Muscle of leg (tissue), 11 donors: ENCODE measurements around the gene CCDC88B. TPM values are rescaled to one million over a fixed set of nuclear protein-coding genes. Genes with fewer than 3 reads are reported as not detected.

ENCODE experiments used
- DNase-seq: peaks from one replicate; pipeline ENCODE4 v3.0.0; 2013
- H3K27ac ChIP-seq: one replicate; pipeline ENCODE4 v1.5.1; 2013; ENCODE audit warnings: mild to moderate bottlenecking, low read length, control low read depth
- H3K27me3 ChIP-seq: one replicate; pipeline ENCODE4 v1.6.1; 2013; ENCODE audit warnings: low read length; ENCODE audit not compliant: control insufficient read depth, insufficient read depth
- H3K36me3 ChIP-seq: one replicate; pipeline ENCODE4 v1.6.1; 2013; ENCODE audit warnings: low read length; ENCODE audit not compliant: control insufficient read depth, insufficient read depth
- H3K4me1 ChIP-seq: one replicate; pipeline ENCODE4 v1.6.1; 2013; ENCODE audit warnings: low read length; ENCODE audit not compliant: control insufficient read depth, insufficient read depth
- H3K4me3 ChIP-seq: one replicate; pipeline ENCODE4 v1.5.1; 2013; ENCODE audit warnings: low read length, control low read depth
- H3K9me3 ChIP-seq: replicated peaks from 2 replicates; pipeline ENCODE4 v1.6.1; 2013; ENCODE audit warnings: low read depth, low read length; ENCODE audit not compliant: control insufficient read depth
- WGBS: methylation state at CpG from one replicate; pipeline ENCODE4 v1.1.5; 2013; ENCODE audit warnings: missing lambda C conversion rate; ENCODE audit not compliant: insufficient coverage; 5-methylcytosine and 5-hydroxymethylcytosine counted together
- polyA plus RNA-seq, 8 donors: library from polyadenylated mRNA; unstranded; fragments of 120-200 nt; gene quantifications; one replicate each; pipeline versions ENCODE4 v1.2.1 to v1.2.3, GENCODE V29; 2013; ENCODE audit warnings: inconsistent platforms in 1 of 8, low replicate concordance in 1 of 8; ENCODE audit not compliant: insufficient read length in 8 of 8, insufficient read depth in 1 of 8
- total RNA-seq: library from RNA; stranded (reverse); fragments of 120-200 nt; gene quantifications from one replicate; pipeline ENCODE4 v1.2.4, GENCODE V29; 2013

The CCDC88B gene
- total and polyA plus RNA-seq, 9 donors: 2.8 to 5.6 (median 4.4) TPM

DNA sequence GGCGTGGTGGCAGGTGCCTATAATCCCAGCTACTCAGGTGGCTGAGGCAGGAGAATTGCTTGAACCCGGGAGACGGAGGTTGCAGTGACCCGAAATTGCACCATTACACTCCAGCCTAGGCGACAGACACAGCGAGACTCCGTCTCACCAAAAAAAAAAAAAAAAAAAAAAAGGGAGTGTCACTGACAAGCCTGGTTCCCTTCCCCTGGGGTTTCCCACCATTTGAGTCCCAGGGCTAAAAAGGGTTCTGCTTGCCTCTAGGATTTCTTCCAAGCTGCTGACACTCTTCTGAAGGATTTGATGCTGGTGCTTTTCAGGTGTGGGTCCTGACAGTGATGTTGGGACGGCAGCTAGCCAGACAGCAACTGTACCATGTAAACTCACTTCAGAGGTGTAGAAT lies 1.3 kb upstream of the CCDC88B start:
- H3K4me3 ChIP-seq: no peak overlapping the region
- no peak for DNase-seq
- no peaks in the 10 kb centered on the region for H3K36me3 ChIP-seq
- WGBS: 75% methylated on average over 4 of the region's 8 CpGs
- H3K27ac ChIP-seq: no peak overlapping the region
- H3K9me3 ChIP-seq: no peaks in the 10 kb centered on the region
- peaks cover 26% of the 10 kb centered on the region for H3K4me1 ChIP-seq
- H3K27me3 ChIP-seq: peaks cover 10% of the 10 kb centered on the region

GRCh38 chr11:64339286-64339685 lies 718 bp upstream of the CCDC88B start:
- no peak overlapping the region for H3K4me3 ChIP-seq
- no peak overlapping the region for H3K27ac ChIP-seq

DNA sequence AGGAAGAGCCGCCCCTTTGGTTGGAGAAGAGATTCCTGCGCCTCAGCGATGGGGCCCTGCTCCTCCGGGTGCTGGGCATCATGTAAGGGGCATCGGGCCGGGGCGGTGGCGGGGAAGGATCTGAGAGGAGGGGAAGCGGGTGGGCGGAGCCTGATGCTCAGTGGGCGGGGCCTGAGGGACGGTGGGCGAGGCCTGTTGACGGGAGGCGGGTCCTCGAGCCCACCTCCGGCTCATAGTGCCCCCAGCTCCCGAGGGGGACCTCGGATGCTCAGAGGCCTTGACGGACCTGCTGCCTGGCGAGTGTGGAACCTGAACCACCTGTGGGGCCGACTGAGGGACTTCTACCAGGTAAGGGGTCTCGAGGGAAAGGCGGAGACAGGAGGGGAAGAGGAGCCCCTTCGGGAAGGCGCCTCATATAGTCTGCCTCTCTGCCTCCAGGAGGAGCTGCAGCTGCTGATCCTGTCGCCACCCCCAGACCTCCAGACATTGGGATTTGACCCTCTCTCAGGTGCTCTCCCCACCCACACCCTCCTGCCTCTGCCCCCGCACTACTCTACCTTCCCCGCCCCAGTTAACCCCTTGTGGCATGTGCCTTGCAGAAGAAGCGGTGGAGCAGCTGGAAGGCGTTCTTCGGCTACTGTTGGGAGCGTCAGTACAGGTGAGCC lies 799 bp downstream of the CCDC88B start:
- peak overlapping the region; percentile 19 for H3K4me3 ChIP-seq
- WGBS: 19% methylated on average over 24 of the region's 33 CpGs
- H3K36me3 ChIP-seq: no peaks in the 10 kb centered on the region
- H3K9me3 ChIP-seq: no peaks in the 10 kb centered on the region
- no peak overlapping the region for H3K27ac ChIP-seq
- DNase-seq: no peak
- H3K4me1 ChIP-seq: peaks cover 36% of the 10 kb centered on the region
- H3K27me3 ChIP-seq: peaks cover 10% of the 10 kb centered on the region

More at GRCh38 chr11:64339286-64339685, 718 bp upstream of the CCDC88B start:
- Histone ChIP-seq H3K27me3 (peaks cover 10% of the 10 kb centered on the region), H3K9me3 (no peaks in the 10 kb centered on the region), H3K36me3 (no peaks in the 10 kb centered on the region), H3K4me1 (peaks cover 31% of the 10 kb centered on the region)
- no peak for DNase-seq
- 40% methylated on average over 1 of the region's 4 CpGs for WGBS

- Histone ChIP-seq H3K27me3 (peaks cover 10% of the 10 kb centered on the region), H3K9me3 (no peaks in the 10 kb centered on the region), H3K4me1 (peaks cover 36% of the 10 kb centered on the region), H3K4me3 (no peak overlapping the region), H3K27ac (no peak overlapping the region), H3K36me3 (no peaks in the 10 kb centered on the region)
- 67% methylated on average over 20 of the region's 21 CpGs for WGBS
- no peak for DNase-seq
These were observed 1.4 kb downstream of the CCDC88B start for GRCh38 chr11:64341429-64341828.

GRCh38 chr11:64341851-64342791 lies 2.1 kb downstream of the CCDC88B start:
- Histone ChIP-seq H3K9me3 (no peaks in the 10 kb centered on the region), H3K27ac (peak overlapping the region; percentile 87), H3K4me1 (peaks cover 36% of the 10 kb centered on the region), H3K36me3 (no peaks in the 10 kb centered on the region), H3K4me3 (peak overlapping the region; percentile 36), H3K27me3 (peaks cover 10% of the 10 kb centered on the region)
- peak; percentile 85 for DNase-seq
- WGBS: 3% methylated on average over 48 of the region's 55 CpGs

DNA sequence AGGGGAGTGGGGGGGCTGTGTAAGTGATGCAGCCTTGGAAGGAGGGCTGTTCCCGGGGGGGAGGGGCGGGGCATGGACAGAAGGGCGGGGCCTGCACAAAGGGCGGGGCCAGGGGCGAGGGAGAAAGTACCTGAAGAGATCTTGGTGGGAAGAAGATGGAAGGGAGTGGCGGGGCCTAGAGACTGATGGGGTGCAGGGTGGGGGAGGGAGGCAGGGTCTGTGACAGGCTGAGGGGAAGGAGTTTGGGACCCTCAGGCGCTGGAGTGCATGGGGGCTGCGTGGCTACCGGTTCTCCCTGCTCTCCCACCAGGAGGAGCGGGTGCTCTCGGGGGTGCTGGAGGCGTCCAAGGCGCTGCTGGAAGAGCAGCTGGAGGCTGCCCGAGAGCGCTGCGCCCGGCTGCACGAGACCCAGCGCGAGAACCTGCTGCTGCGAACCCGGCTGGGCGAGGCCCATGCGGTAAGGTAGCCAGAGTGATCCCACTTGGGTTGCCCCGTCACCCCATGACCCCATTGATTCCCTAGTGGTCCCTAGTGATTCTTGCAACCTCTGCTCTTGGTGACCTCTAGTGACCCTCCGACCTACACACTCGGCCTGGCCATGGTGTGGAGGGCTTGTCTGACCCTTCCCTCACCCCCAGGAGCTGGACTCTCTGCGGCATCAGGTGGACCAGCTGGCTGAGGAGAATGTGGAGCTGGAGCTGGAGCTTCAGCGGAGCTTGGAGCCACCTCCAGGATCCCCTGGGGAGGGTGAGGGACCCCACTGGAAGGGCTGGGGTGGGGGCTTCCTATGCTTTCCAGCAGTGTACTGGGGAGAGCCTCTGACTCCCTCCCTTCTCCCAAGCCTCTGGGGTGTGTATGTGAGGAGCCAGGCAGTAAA lies 3.1 kb downstream of the CCDC88B start:
- 40% methylated on average over 14 of the region's 29 CpGs for WGBS
- Histone ChIP-seq H3K9me3 (no peaks in the 10 kb centered on the region), H3K27me3 (peaks cover 10% of the 10 kb centered on the region), H3K4me3 (no peak overlapping the region), H3K4me1 (peaks cover 38% of the 10 kb centered on the region), H3K27ac (no peak overlapping the region), H3K36me3 (no peaks in the 10 kb centered on the region)
- DNase-seq: no peak

GRCh38 chr11:64343767-64344559 lies 4.0 kb downstream of the CCDC88B start:
- H3K4me3 ChIP-seq: no peak overlapping the region
- 70% methylated on average over 15 of the region's 18 CpGs for WGBS
- H3K27me3 ChIP-seq: peaks cover 10% of the 10 kb centered on the region
- no peak for DNase-seq
- H3K27ac ChIP-seq: peak overlapping the region; percentile 15
- peaks cover 46% of the 10 kb centered on the region for H3K4me1 ChIP-seq
- no peaks in the 10 kb centered on the region for H3K36me3 ChIP-seq
- H3K9me3 ChIP-seq: no peaks in the 10 kb centered on the region

DNA sequence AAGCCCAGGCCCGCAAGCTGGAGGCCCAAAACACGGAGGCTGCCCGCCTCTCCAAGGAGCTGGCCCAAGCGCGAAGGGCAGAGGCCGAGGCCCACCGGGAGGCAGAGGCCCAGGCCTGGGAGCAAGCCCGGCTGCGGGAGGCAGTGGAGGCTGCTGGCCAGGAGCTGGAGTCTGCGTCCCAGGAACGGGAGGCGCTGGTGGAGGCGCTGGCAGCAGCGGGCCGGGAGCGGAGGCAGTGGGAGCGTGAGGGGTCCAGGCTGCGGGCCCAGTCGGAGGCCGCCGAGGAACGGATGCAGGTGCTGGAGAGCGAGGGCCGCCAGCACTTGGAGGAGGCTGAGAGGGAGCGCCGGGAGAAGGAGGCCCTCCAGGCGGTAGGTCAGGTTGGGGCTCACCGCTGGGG lies 4.8 kb downstream of the CCDC88B start:
- 46% methylated on average over 28 of the region's 28 CpGs for WGBS
- Histone ChIP-seq H3K4me1 (peaks cover 49% of the 10 kb centered on the region), H3K27me3 (peaks cover 10% of the 10 kb centered on the region), H3K36me3 (no peaks in the 10 kb centered on the region), H3K27ac (peak overlapping the region; percentile 15), H3K9me3 (no peaks in the 10 kb centered on the region), H3K4me3 (no peak overlapping the region)
- peak; percentile 70 for DNase-seq

- Histone ChIP-seq H3K27ac (no peak overlapping the region), H3K36me3 (no peaks in the 10 kb centered on the region), H3K27me3 (no peaks in the 10 kb centered on the region), H3K4me3 (no peak overlapping the region), H3K4me1 (peaks cover 41% of the 10 kb centered on the region), H3K9me3 (no peaks in the 10 kb centered on the region)
- WGBS: 76% methylated on average over 8 of the region's 12 CpGs
- no peak for DNase-seq
These were observed 7.3 kb downstream of the CCDC88B start for GRCh38 chr11:64347193-64347867.
